ENCODE measurements around the gene ATP2B2. TPM values are rescaled to one million over a fixed set of nuclear protein-coding genes. Genes with fewer than 3 reads are reported as not detected.

ATP2B2 gene
- total and polyA plus RNA-seq, 2 donors from 2014 or later, result 0.19 to 0.22 TPM

DNA sequence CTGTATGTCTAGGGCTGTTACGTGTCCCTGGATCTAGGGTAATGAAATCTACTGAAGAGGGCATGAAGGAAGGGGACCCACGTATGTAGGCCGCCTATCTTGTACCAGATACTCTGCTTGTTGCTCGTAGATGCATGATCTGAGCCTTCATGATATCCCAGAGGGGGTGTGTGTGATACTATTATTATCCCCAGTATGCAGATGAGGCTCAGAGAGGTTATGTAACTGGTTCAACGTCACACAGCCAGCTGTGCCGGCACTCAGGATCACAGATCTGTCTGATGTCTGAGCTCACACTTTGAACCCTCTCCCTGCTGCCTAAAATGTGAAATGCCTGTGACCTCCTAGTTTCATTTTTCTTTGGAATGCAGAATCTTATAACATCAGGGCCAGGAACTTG is 148.3 kb downstream of the ATP2B2 start:
- H3K36me3 ChIP-seq (ENCODE audit: control insufficient read depth in 2 of 3, insufficient read depth in 3 of 3, low read length in 3 of 3), result no peaks in the 10 kb centered on the region
- TF ChIP-seq, protein P1, sequence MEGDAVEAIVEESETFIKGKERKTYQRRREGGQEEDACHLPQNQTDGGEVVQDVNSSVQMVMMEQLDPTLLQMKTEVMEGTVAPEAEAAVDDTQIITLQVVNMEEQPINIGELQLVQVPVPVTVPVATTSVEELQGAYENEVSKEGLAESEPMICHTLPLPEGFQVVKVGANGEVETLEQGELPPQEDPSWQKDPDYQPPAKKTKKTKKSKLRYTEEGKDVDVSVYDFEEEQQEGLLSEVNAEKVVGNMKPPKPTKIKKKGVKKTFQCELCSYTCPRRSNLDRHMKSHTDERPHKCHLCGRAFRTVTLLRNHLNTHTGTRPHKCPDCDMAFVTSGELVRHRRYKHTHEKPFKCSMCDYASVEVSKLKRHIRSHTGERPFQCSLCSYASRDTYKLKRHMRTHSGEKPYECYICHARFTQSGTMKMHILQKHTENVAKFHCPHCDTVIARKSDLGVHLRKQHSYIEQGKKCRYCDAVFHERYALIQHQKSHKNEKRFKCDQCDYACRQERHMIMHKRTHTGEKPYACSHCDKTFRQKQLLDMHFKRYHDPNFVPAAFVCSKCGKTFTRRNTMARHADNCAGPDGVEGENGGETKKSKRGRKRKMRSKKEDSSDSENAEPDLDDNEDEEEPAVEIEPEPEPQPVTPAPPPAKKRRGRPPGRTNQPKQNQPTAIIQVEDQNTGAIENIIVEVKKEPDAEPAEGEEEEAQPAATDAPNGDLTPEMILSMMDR (IDR thresholded peaks at IDR 0.05; ENCODE audit: borderline replicate concordance, extremely low read depth, insufficient read depth), result no peak
- FAIRE-seq (no peak), DNase-seq (no peak)
- H3K4me3 ChIP-seq (ENCODE audit: low read length in 3 of 3), result no peak overlapping the region
- peaks cover 0 to 2% (median 0%) of the 10 kb centered on the region in 3 donors for H3K4me1 ChIP-seq (ENCODE audit: control insufficient read depth in 2 of 3, insufficient read depth in 2 of 3, low read depth in 1 of 3, low read length in 3 of 3)
- H3K27me3 ChIP-seq (ENCODE audit: control insufficient read depth, insufficient read depth, low read length), result no peaks in the 10 kb centered on the region
- peaks cover 0 to 3% (median 0%) of the 10 kb centered on the region in 3 donors for H3K9me3 ChIP-seq (ENCODE audit: control insufficient read depth in 2 of 3, insufficient read depth in 1 of 3, low read length in 3 of 3)
- intact Hi-C loops (cut with DNase I), result no loop called here
- no peak overlapping the region for H3K9ac ChIP-seq (ENCODE audit: low read length in 3 of 3)
- H3K27ac ChIP-seq (ENCODE audit: low read depth in 2 of 2, low read length in 2 of 2), result no peak overlapping the region

DNA sequence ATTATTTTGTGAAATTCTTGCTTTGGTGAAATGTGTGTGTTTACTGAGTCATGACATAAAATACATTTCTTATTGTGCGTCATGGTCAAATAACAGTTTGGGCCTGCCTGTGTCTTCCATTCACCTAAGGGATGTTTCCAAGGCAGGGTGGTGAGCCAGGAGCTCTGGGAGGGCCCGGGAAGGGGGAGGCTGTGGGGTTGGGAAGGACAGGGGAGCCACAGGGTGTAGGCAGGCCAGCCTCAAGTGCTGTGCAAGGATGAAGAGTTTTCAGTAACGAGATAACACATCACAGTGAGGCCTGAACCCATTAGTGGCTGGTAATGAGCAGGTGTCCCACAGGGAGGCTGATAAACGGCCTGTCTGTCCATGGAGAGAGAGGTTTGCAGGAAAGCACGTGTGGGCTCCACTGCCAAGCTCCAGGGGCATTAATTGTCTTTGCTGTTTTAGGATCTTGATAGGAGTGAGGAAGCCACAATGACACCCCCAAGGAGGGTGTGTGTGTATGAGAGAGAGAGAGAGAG is 148.9 kb downstream of the ATP2B2 start:
- Histone ChIP-seq H3K4me3 (ENCODE audit: low read length in 3 of 3) (no peak overlapping the region), H3K36me3 (ENCODE audit: control insufficient read depth in 2 of 3, insufficient read depth in 3 of 3, low read length in 3 of 3) (no peaks in the 10 kb centered on the region), H3K9me3 (ENCODE audit: control insufficient read depth in 2 of 3, insufficient read depth in 1 of 3, low read length in 3 of 3) (peaks cover 0 to 3% (median 0%) of the 10 kb centered on the region in 3 donors), H3K27ac (ENCODE audit: low read depth in 2 of 2, low read length in 2 of 2) (no peak overlapping the region), H3K4me1 (ENCODE audit: control insufficient read depth in 2 of 3, insufficient read depth in 2 of 3, low read depth in 1 of 3, low read length in 3 of 3) (peaks cover 0 to 2% (median 0%) of the 10 kb centered on the region in 3 donors), H3K27me3 (ENCODE audit: control insufficient read depth, insufficient read depth, low read length) (no peaks in the 10 kb centered on the region), H3K9ac (ENCODE audit: low read length in 3 of 3) (no peak overlapping the region)
- DNase-seq, result no peak
- intact Hi-C loops (cut with DNase I), result no loop called here
- FAIRE-seq, result no peak
- TF ChIP-seq, protein P1 (IDR thresholded peaks at IDR 0.05; ENCODE audit: borderline replicate concordance, extremely low read depth, insufficient read depth), result no peak

DNA sequence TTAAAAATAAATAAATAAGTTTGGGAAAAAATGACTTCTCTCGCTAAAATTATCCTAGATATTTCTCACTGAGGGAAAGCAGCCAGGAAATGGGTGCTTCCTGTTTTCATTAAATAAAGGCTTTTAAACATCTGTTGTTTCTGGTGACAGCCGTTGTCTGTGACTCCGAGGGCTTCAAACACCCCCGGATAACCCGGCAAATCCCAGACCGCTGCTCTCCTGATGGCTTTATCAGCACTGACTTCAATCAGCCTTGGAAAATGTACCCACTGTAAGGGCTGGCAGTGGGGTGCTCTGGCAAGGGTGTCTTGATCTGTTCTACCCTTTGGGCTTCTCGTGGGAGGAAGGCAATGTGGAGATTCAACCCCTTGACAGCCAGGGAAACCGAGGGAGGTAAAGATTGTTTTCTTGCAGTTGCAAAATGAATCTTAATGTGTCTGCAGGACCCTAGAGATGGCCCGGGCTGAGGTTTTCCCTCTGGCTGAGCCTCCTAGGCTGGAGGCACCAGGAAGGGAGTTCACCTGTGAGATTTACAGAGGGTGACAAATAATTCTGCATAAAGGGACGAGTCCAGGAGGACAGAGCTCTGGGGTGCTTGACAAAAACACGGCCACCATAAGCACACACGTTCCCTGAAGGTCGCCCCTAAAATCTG is 150.9 kb downstream of the ATP2B2 start:
- TF ChIP-seq, protein P1 (IDR thresholded peaks at IDR 0.05; ENCODE audit: borderline replicate concordance, extremely low read depth, insufficient read depth), result no peak
- Histone ChIP-seq H3K4me1 (ENCODE audit: control insufficient read depth in 2 of 3, insufficient read depth in 2 of 3, low read depth in 1 of 3, low read length in 3 of 3) (peaks cover 0 to 2% (median 0%) of the 10 kb centered on the region in 3 donors), H3K36me3 (ENCODE audit: control insufficient read depth in 2 of 3, insufficient read depth in 3 of 3, low read length in 3 of 3) (no peaks in the 10 kb centered on the region), H3K9ac (ENCODE audit: low read length in 3 of 3) (no peak overlapping the region), H3K27ac (ENCODE audit: low read depth in 2 of 2, low read length in 2 of 2) (no peak overlapping the region), H3K4me3 (ENCODE audit: low read length in 3 of 3) (no peak overlapping the region), H3K9me3 (ENCODE audit: control insufficient read depth in 2 of 3, insufficient read depth in 1 of 3, low read length in 3 of 3) (no peaks in the 10 kb centered on the region), H3K27me3 (ENCODE audit: control insufficient read depth, insufficient read depth, low read length) (no peaks in the 10 kb centered on the region)
- intact Hi-C loops (cut with DNase I), result no loop called here
- DNase-seq (peak in 1 of 5 donors; percentile 45), FAIRE-seq (no peak)

Data from kidney (tissue), 14 donors.